T-helper 1 cell (primary cell): ENCODE results near the gene KIAA1614.

Experiments
- DNase-seq, 5 donors: peaks; one replicate each; pipeline ENCODE4 v3.0.0-alpha.2; 2012 to 2020

The KIAA1614 gene

DNA sequence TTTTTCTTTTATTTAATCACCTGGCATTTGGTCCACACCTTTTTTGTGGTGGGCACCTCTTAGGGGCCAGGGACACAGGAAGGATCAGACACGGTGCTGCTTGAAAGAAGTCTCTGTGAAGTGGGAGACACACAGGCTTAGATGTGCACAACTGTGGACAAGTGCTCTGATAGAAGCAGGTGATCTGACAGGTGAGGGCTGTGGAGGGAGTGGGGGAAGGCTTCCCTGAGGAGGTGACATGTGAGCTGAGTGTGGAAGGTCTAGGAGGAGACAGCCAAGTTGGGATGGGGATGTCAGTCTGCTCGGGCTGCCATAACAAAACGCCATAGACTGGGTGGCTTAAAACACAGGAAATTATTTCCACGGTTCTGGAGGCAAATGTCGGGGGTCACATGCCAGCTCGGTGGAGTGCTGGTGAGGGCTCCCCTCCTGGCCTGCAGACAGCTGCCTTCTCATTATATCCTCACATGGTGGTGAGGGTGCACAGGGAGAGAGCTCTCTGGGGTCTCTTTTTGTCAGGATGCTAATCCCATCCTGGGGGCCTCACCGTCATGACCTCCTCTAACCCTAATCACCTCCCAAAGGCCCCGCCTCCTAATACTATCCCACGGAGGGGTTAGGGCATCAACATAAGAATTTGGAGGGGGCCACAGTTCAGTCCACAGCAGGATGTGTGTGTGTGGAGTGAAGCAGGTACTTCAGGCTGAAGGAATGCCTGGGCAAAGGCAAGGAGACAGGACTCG lies 5.2 kb upstream of the KIAA1614 start:
- no peak for DNase-seq

DNA sequence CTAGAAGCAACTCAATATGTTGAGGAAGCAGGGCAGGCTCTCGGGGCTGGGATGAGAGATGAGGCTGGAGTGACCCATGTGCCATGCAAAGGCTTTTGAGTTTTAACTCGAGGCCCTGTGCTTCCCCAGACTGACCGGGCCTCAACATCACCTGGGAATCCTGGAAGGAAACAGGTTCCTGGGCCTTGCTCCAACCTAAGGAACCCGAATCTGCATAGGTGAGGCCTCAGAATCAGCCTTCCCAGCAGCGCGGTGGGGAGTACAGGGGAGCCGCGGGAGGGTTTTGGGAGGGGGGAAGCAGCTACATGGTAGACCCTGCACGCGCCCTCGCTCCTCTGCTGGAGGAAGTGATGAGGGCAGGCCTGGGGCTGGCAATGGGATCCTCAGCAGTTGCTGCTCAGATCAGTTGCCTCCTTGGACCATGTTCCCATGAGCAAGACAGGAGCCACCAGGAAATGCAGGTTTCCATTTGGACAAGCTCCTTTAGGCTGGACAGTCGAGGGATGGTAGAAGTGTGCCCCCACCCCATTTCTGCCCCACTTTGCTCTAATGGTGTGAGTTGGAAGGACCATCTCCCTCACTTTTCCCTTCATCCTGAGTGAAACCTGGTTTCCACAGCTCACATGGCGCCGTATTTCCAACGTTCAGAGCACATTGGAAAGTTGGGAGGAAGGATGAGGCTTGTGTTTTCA lies 4.5 kb upstream of the KIAA1614 start:
- no peak for DNase-seq

- DNase-seq = peak in 1 of 5 donors; percentile 26
These were observed 3.7 kb upstream of the KIAA1614 start for GRCh38 chr1:180909005-180909414.

DNA sequence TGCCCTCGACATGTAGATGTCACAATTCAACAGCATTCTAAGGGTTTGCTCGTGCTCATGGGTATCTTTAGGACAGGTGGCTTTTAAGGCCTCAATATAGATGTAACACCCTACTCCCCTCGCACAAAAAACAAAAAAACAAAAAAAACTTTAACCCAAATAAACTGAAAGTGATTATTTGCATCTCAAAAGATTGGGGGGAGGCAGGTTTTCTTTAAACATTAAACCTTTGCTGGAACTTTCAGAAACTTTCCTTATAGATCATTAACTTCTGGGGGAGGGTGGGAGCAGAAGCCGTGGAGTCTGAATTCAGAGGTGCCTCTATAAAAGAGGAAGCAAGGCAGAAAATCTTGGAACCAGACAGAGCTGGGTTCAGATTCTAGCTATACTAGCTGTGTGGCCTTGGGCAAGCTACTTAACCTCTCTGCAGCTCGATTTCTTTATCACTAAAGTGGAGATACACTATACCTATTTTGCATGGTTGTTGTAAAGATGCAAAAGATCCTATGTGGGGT lies 3.2 kb upstream of the KIAA1614 start:
- DNase-seq = no peak

- DNase-seq = no peak
These were observed 981 bp upstream of the KIAA1614 start for GRCh38 chr1:180911640-180912191.

- DNase-seq = no peak
These were observed 391 bp upstream of the KIAA1614 start for GRCh38 chr1:180912211-180912800.

GRCh38 chr1:180915426-180915965 lies 2.8 kb downstream of the KIAA1614 start:
- DNase-seq = no peak

DNA sequence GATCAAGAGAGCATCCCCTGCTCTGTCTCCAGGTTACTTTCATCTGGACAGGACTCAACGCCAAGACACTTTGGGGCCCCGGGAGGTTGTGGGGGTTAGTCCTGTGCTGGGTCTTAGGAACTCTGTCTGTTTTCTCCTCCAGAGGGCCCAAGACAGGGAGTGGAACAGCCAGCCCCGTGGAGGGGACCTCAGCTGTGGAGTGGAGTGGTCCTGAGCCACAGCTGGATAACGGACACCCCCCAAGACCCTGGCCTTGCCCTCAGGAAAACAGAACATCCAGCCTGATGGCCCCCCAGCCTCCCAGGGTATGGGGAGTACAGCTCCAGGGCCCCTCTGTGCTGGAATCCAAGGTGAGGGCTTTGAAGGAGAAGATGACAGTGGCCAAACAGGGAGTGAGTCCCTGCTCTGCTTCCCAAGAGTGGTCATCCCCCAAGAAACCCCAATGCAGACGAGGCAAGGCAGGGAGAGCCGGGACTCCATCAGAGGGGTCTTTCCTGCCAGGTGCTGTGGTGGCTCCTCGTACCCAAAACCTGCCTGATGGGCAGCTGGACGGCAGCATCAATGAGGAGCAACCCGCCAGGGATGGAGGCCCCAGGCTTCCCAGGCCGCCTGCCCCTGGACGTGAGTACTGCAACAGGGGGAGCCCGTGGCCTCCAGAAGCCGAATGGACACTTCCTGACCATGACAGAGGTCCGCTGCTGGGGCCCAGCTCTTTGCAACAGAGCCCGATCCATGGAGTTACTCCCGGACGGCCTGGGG lies 3.5 kb downstream of the KIAA1614 start:
- no peak for DNase-seq

DNA sequence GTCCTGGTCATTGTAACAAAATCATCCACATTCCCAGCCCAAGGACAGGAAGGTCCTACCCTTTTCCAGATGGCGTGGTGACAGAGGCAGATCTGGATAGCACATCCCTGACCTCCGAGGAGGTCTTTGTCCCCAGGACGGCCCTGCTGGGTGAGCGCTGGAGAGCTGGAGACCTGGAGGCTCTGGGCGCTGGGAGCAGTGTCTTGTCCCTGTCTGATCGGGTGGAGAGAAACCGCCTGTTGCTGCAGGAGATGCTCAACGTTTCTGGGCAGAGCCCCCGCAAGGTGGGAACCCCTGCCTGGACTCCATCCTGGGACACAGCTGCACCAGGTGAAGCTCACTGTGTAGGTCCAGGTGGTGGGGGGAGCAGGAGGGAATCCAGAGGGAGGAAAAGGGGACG lies 4.1 kb downstream of the KIAA1614 start:
- DNase-seq = no peak

DNA sequence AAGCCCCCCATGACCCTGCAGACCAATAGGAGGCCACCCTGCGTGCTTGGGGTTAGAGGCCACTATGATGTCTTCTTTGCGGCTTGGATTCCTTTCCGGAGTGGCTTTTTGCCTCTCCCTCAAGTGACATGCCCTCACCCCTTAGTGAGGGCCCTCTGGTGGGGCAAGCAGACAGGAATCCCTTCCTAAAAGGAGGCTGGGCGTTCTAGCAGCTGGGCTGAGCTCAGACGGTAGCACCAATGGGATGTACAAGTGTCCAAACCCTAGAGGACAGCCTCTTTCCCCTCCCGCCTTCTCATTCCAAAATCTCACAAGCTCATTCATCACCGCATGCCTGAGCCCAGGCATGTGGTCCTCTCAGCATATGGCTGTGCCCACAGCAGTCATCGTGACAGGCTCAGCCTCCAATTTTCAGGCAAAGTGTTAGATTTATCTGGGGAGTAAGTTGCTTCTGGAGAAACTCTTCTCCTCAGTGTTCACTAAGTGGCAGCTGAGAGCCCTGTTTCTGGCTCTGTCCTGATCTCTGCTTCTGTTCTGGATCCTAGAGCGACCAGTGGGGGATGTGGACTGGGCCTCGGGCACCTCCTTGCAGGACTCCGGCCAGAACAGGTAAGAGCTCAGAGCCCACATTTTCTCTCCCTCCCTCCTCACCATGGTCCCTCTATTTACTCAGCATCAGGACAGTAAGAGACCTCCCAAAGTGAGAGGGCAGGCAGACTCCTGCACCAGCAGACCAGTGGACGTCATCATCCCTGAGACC lies 4.8 kb downstream of the KIAA1614 start:
- DNase-seq = no peak

GRCh38 chr1:180918519-180918918 lies 5.8 kb downstream of the KIAA1614 start:
- DNase-seq = no peak

- DNase-seq = no peak
These were observed 6.5 kb downstream of the KIAA1614 start for GRCh38 chr1:180919183-180919700.

GRCh38 chr1:180920193-180920592 lies 7.5 kb downstream of the KIAA1614 start:
- no peak for DNase-seq

DNA sequence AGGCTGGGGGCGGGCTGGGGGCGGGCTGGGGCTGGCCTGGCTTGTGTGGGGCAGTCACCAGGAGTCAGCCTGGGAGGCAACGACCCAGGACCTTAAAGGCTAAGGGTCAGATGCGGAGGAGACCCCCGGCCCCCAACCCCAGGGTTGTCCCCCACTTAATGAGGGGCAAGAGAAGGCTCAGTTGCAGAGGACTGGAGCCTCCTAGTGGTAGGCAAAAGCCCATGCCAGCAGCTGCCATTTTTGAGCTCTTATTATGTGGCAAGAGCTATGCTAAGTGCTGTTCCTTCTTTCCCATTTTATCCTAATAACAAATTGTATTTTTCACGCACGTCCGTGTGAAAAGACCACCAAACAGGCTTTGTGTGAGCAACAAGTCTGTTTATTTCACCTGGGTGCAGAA lies 8.0 kb downstream of the KIAA1614 start:
- no peak for DNase-seq

DNA sequence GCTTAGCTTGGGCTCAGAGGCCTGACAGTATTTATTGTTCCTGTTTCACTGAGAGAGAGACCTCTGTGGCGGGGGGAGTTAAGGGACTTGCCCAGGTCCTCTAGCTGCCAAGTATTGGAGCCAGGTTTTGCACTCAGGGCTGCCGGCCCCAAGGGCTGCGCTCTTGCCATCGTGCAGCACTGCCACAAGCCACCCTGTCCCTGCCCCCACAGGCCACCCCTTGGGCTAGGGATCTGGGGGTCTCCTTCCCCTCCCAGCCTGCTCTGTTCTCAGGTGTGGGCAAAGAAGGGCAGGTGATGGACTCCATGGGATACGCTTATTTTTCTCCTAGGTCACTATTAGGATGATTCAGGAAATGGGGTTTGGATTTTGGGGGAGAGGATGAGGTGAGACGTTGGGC lies 8.7 kb downstream of the KIAA1614 start:
- DNase-seq = no peak

DNA sequence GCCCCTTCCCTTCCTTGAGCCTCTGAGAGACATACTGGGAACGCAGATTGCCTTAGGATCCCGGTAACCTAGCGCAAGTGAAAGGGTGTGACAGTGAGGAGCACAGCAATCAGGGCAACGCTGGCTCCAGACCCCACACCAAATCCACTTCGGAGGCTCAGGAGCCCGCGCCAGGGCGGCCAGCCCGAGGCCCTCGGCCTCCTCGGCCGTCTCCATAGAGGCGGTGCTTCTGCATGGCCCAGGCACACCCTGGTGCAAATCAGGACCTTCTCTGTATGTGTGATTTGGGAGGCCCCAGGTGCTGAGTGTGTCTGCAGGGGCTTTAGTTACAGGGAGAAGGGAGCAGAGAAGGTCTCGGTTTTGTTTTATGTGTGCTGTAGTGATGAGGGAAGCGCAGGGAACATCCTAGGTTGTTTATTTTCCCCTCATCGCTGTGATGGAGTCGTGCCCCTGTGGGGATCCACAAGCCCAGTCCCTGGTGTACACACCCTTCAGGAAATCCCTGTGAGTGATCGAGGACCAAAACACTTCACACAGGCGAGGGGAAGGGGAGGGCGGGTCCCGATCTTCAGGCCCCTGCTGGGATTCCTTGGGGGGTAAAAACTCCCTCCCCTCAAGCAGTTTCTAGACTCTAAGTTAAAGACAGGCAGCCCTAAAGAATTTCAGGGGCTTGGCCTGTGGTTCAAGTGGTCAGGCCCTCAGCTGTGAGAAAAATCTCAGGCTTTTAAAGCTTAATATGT lies 9.4 kb downstream of the KIAA1614 start:
- DNase-seq = no peak

DNA sequence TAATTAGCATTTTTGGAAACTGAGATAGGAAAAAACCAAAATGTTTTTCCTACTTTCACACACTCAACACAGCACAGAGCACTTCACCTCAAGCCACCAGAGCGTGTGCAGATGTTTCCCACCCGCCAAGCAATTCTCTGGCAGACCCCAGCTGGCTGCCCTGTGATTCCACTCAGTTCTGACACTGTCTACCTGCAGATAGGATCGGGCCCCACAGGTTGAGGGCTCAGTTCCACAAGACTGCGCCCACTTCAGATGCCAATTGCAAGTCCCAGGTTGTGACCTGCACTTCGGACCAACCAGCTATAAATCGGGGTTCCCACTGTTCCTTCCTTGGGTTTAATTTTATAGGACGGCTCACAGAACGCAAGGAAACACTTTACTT lies 9.9 kb downstream of the KIAA1614 start:
- no peak for DNase-seq

DNA sequence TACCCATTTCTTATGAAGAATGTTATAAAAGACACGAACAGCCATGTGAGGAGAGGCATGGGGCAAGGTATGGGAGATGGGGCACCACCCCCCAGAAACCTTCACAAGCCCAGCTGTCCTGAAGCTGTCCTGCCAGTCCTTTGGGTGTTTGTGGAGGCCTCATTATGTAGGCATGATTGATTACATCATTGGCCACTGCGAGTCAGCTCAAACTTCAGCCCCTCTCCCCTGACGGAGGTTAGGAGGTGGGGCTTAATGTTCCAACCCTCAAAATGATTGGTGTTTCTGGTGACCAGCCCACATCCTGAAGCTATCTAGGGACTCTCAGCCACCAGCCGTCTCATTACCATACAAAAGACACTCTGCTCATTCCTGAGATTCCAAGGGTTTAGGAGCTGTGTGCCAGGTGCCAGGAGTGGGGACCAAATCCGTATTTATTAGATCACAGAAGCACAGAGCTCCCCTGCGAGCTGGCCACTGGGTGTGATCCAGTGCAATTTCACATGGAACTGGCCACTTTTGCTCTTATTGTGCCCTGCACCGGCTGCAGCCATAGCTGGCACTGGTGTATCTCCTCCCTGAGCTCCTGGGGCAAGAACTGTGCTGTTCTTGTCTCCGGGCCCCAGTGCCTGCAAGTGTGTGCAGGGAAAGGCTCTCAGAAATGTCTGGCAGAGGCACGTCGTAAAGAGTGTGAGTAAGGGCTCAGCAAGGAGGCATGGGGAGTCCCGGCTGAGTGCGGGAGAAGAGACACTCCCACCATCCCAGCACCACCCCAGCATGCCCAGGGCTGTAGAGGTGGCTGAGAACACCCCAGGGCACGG lies 10.5 kb downstream of the KIAA1614 start:
- no peak for DNase-seq

DNA sequence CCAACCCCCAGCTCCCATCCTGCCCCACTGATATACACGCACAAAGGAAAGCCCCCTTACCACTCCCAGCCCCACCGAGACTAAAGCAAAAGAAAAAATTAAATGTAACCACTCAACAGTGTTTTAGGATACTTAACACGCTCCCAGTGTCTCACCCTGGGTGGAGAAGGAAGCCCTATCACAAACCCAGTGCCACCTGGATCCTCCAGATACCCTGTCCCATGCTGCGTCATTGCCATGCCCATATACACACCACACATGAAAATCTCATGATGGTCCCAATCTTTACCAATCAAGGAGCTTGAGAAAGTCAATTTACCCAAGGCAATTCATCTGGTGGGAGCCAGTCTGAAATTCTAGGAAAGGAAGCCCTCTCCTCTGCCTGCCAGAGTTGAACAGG lies 11.2 kb downstream of the KIAA1614 start:
- no peak for DNase-seq

DNA sequence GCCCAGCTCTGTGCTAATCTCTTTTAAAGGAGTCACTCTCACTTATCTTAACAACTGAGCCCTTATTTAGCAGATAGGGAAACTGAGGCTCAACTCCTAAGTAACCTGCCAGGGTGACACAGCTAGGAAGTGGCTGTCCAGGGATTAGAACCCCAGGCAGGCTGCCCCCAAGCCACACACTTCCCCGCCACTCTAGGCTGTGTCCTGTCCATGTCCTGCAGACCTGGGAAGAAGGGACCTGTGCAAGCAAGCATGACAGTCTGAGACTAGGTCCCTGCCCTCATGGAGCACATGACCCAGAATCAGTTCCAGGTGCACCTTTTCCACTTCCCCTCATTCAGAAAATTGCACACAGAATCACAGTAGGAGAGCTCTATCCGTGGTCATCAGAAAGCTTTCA lies 12.2 kb downstream of the KIAA1614 start:
- no peak for DNase-seq
